A549 (cell line): Measurements from ENCODE around the gene SF3A1. TPM values are rescaled to one million over a fixed set of nuclear protein-coding genes. Genes with fewer than 3 reads are reported as not detected.

Source experiments
- ATAC-seq, 2 experiments: fragments of 200-7000 bp in 1 of 2; fragments of >200 bp in 1 of 2; cut with Nextera tagmentation in 1 of 2; cut with Tn5 transposase in 1 of 2; 3 replicates each; pipeline versions ENCODE4 v1.8.0 to v1.9.1; 2018 to 2020; ENCODE audit warnings: mild to moderate bottlenecking in 1 of 2, moderate library complexity in 1 of 2
- CTCF ChIA-PET: fragments of 300-600 bp; sonication (Branson Sonifier 250); formaldehyde crosslinking; extraction: SDS; loops from one replicate; lab custom pipeline; 2021; ENCODE audit warnings: antibody characterized with exemption, inconsistent platforms; lab: Yijun Ruan, JAX
- POLR2A ChIA-PET: fragments of 350-600 bp; formaldehyde crosslinking; extraction: SDS; loops from one replicate; lab custom pipeline; 2021; ENCODE audit warnings: antibody characterized with exemption, inconsistent platforms; lab: Yijun Ruan, JAX
- DNase-seq, 2 experiments: peaks; one replicate each; pipeline versions ENCODE4 v3.0.0 to v3.0.0-alpha.2; 2011 to 2016; ENCODE audit warnings: low read depth in 1 of 2, low spot score in 1 of 2
- FAIRE-seq: peaks from 2 replicates; lab custom pipeline; 2011; peaks lifted over from hg19 to GRCh38; lab: Jason Lieb, UNC
- H3K27ac ChIP-seq, 2 experiments: fragments of >200 bp; sonication (Bioruptor Twin); formaldehyde crosslinking; 3 replicates each; pipeline ENCODE4 v1.5.1; 2016 to 2017
- H3K4me1 ChIP-seq: fragments of >200 bp; sonication (Bioruptor Twin); formaldehyde crosslinking; 3 replicates; pipeline ENCODE4 v1.6.1; 2016
- H3K4me2 ChIP-seq: fragments of >200 bp; sonication (Bioruptor Twin); formaldehyde crosslinking; 3 replicates; pipeline ENCODE4 v1.6.1; 2016
- H3K4me3 ChIP-seq: fragments of >200 bp; sonication (Bioruptor Twin); formaldehyde crosslinking; 3 replicates; pipeline ENCODE4 v1.5.1; 2016
- H3K9me3 ChIP-seq: fragments of >200 bp; sonication (Bioruptor Twin); formaldehyde crosslinking; 3 replicates; pipeline ENCODE4 v1.6.1; 2016
- CEBPB ChIP-seq, 2 experiments: fragments of >200 bp in 1 of 2; sonication (Bioruptor Twin) in 1 of 2; formaldehyde crosslinking in 1 of 2; IDR thresholded peaks; 2 replicates each; pipeline ENCODE4 v1.6.1; 2012 to 2016
- CHD2 ChIP-seq: fragments of 150-350 bp; IDR thresholded peaks from 2 replicates; pipeline ENCODE4 v1.6.1; 2014; ENCODE audit warnings: low read length; ENCODE audit not compliant: partially characterized antibody
- EHMT2 ChIP-seq: fragments of 200-600 bp; sonication (generic); IDR thresholded peaks from 2 replicates; pipeline ENCODE4 v1.6.1; 2016; ENCODE audit warnings: antibody characterized with exemption, low read depth, mild to moderate bottlenecking, moderate library complexity
- FOSB ChIP-seq: fragments of 250-450 bp; sonication (Bioruptor Pico); IDR thresholded peaks from 2 replicates; pipeline ENCODE4 v1.5.0; 2020; ENCODE audit warnings: mild to moderate bottlenecking, moderate library complexity
- FOSL2 ChIP-seq, 2 experiments: fragments of 450-650 bp in 1 of 2; fragments of >200 bp in 1 of 2; sonication (Bioruptor Twin) in 1 of 2; formaldehyde crosslinking; IDR thresholded peaks; 2 replicates each; pipeline versions ENCODE4 v1.5.0 to v1.6.1; 2016 to 2020; ENCODE audit warnings: mild to moderate bottlenecking in 1 of 2, moderate library complexity in 1 of 2
- FOXS1 ChIP-seq: fragments of 250-450 bp; sonication (Bioruptor Pico); IDR thresholded peaks from 2 replicates; pipeline ENCODE4 v1.5.0; 2020; ENCODE audit warnings: mild to moderate bottlenecking, moderate library complexity
- HEYL ChIP-seq: fragments of 250-450 bp; sonication (Bioruptor Pico); IDR thresholded peaks from 2 replicates; pipeline ENCODE4 v1.8.0; 2021; ENCODE audit warnings: mild to moderate bottlenecking, moderate library complexity
- JUN ChIP-seq, 2 experiments: fragments of >200 bp; sonication (Bioruptor Twin); formaldehyde crosslinking; IDR thresholded peaks; 2 replicates in 1 of 2; 3 replicates in 1 of 2; pipeline ENCODE4 v1.6.1; 2016 to 2017
- KDM1A ChIP-seq: fragments of 200-600 bp; sonication (generic); IDR thresholded peaks from 2 replicates; pipeline ENCODE4 v1.6.1; 2016; ENCODE audit warnings: low read depth, mild to moderate bottlenecking
- NPAS2 ChIP-seq: fragments of 250-450 bp; sonication (Bioruptor Pico); IDR thresholded peaks from 2 replicates; pipeline ENCODE4 v1.8.0; 2022; ENCODE audit warnings: mild to moderate bottlenecking, moderate library complexity, borderline replicate concordance
- PHF8 ChIP-seq: fragments of 200-600 bp; sonication (generic); IDR thresholded peaks from 2 replicates; pipeline ENCODE4 v1.6.1; 2016; ENCODE audit warnings: low read depth, mild to moderate bottlenecking, antibody characterized with exemption, moderate library complexity, borderline replicate concordance
- POLR2A ChIP-seq: IDR thresholded peaks from 2 replicates; pipeline ENCODE4 v1.6.1; 2012; ENCODE audit warnings: mild to moderate bottlenecking, low read length
- RAD21 ChIP-seq, 2 experiments: fragments of >200 bp in 1 of 2; sonication (Bioruptor Twin) in 1 of 2; formaldehyde crosslinking in 1 of 2; IDR thresholded peaks in 1 of 2; conservative IDR thresholded peaks in 1 of 2; 2 replicates in 1 of 2; 3 replicates in 1 of 2; pipeline ENCODE4 v1.6.1; 2012 to 2018; ENCODE audit warnings: inconsistent platforms in 1 of 2
- SMC3 ChIP-seq: fragments of >200 bp; sonication (Bioruptor Twin); formaldehyde crosslinking; IDR thresholded peaks from 3 replicates; pipeline ENCODE4 v1.6.1; 2018; ENCODE audit warnings: inconsistent platforms
- whole genome bisulfite sequencing: methylation state at CpG from one replicate; pipeline ENCODE4 v1.1.6; 2017; ENCODE audit errors: missing lambda C conversion rate; 5-methylcytosine and 5-hydroxymethylcytosine counted together
- polyA plus RNA-seq, 4 experiments: library from polyadenylated mRNA; depleted of rRNA in 3 of 4; stranded (reverse); fragments of >200 nt; fragmentation: RNase III in 1 of 4; extraction: RNeasy Plus Mini Kit Qiagen cat#74134 plus additional on column Dnase treatment in 1 of 4; gene quantifications; 2 replicates in 3 of 4; 3 replicates in 1 of 4; pipeline ENCODE4 v1.2.3, GENCODE V29; 2011 to 2017
- TF ChIP-seq, protein P1 (sequence below): IDR thresholded peaks from 2 replicates; pipeline ENCODE4 v1.6.1; 2012; ENCODE audit warnings: low read depth, borderline replicate concordance
- TF ChIP-seq, protein P2 (sequence below): fragments of 250-450 bp; sonication (Bioruptor Pico); IDR thresholded peaks from 2 replicates; pipeline ENCODE4 v1.5.0; 2021; ENCODE audit warnings: mild to moderate bottlenecking, moderate library complexity, borderline replicate concordance
- TF ChIP-seq, protein P3 (sequence below): fragments of 450-650 bp; IDR thresholded peaks from 2 replicates; pipeline ENCODE4 v1.6.1; 2014; ENCODE audit warnings: antibody characterized with exemption
- TF ChIP-seq, protein P4 (sequence below): IDR thresholded peaks from 2 replicates; pipeline ENCODE4 v1.6.1; 2012

Gene SF3A1
- polyA plus RNA-seq, 2 of the 4 experiments (the other 2 are of a cell fraction): 47.0 to 57.9 TPM

DNA sequence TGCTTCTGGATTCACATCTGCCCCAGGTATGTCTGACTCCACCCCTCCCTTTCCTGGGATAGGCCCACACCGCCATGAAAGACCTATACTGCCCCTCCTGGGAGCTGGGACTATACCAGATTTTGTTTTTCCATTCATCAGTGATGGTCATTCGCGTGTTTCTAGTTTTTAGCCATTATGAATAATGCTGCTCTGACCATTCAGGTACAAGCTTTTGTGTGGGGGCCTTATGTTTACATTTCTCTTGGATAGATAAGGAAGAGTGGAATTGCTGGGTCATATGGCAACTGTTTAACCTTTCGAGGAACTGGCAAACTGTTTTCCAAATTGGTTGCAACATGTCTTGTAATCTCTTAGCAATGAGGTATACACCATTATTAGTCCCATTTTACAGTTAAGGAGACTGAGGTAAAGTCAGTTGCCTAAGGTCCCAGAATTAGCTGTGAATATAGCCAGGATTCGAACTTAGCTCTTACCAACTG, 28.8 kb downstream of the SF3A1 start:
- Histone ChIP-seq H3K27ac (no peak overlapping the region), H3K9me3 (no peaks in the 10 kb centered on the region), H3K4me2 (peak overlapping the region; percentile 71; the same call in 2 of the 3 replicates), H3K4me3 (no peak overlapping the region), H3K4me1 (peaks cover 24% of the 10 kb centered on the region)
- ATAC-seq (peak; percentile 49 to 51; a peak in 5 of 6 replicates), DNase-seq (peak in 1 of 2 experiments; percentile 31), FAIRE-seq (no peak)
- 82% methylated on average over 5 of the region's 5 CpGs for WGBS
- POLR2A ChIA-PET: no interaction called here
- TF ChIP-seq, protein P1, sequence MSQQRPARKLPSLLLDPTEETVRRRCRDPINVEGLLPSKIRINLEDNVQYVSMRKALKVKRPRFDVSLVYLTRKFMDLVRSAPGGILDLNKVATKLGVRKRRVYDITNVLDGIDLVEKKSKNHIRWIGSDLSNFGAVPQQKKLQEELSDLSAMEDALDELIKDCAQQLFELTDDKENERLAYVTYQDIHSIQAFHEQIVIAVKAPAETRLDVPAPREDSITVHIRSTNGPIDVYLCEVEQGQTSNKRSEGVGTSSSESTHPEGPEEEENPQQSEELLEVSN: no peak
- TF ChIP-seq KDM1A (peak; percentile 58; the same call in 1 of the 2 replicates), EHMT2 (no peak), FOSL2 (IDR thresholded peaks at IDR 0.05) (no peak), FOSL2 (CRISPR knock-in tag; IDR thresholded peaks at IDR 0.05) (no peak), SMC3 (no peak), FOXS1 (CRISPR knock-in tag) (no peak), HEYL (no peak), RAD21 (conservative IDR thresholded peaks at IDR 0.05 in 1 of 2, IDR thresholded peaks at IDR 0.05 in 1 of 2) (peak in 1 of 2 experiments; percentile 28; a peak in 1 of 5 replicates), NPAS2 (no peak)
- TF ChIP-seq, protein P2, sequence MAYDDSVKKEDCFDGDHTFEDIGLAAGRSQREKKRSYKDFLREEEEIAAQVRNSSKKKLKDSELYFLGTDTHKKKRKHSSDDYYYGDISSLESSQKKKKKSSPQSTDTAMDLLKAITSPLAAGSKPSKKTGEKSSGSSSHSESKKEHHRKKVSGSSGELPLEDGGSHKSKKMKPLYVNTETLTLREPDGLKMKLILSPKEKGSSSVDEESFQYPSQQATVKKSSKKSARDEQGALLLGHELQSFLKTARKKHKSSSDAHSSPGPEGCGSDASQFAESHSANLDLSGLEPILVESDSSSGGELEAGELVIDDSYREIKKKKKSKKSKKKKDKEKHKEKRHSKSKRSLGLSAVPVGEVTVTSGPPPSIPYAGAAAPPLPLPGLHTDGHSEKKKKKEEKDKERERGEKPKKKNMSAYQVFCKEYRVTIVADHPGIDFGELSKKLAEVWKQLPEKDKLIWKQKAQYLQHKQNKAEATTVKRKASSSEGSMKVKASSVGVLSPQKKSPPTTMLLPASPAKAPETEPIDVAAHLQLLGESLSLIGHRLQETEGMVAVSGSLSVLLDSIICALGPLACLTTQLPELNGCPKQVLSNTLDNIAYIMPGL (CRISPR knock-in tag): no peak; the same call in 1 of the 2 replicates
- TF ChIP-seq, protein P3, sequence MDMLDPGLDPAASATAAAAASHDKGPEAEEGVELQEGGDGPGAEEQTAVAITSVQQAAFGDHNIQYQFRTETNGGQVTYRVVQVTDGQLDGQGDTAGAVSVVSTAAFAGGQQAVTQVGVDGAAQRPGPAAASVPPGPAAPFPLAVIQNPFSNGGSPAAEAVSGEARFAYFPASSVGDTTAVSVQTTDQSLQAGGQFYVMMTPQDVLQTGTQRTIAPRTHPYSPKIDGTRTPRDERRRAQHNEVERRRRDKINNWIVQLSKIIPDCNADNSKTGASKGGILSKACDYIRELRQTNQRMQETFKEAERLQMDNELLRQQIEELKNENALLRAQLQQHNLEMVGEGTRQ: no peak
- CTCF ChIA-PET: interaction anchor here (0.9 to 2.5 kb wide), 10 partner anchors 9 to 65 kb away, joined by 3 to 11 read pairs (median 4); partner anchors contain the start of genes CCDC157 and SF3A1

DNA sequence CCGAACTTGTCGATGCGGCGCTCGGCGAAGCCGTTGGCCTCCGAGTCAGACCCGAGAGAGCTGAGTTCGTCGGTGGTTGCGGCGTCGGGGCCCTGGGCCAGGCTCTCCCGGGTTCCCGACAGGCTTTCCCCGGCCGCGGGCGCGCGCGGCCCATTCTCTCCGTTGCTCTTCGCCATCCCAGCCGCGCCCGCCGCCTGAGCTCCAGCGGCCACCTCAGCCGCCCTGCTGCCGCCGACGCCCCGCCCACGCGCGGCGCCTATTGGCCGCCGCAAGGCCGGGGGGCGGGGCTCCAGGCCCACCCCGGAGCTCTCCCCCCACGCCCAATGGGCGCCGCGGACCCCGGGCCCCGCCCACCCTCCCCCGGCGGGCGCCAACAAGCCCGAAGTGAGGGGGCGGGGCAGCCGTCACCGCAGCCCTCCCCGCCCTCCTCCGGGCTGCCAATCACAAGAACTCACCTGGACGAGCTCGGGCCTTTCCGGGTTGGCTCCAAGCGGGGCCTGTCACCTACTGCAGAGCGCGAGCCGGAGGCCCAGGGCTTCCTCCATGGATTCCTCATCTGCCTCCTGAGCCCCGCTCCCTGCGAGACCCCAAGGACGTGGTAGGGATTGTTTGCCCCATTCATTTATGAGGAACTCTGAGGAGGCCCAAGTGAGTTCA, 29.9 kb downstream of the SF3A1 start, which contains the start of gene TBC1D10A:
TSS of gene TBC1D10A (minus strand) at position 236 of the 657 bp plus-strand sequence. CDS start at position 176, 60 bp downstream.
- Histone ChIP-seq H3K27ac (peak within 1 kb of the TSS; percentile 74 to 96), H3K9me3 (no peaks in the 10 kb centered on the region), H3K4me1 (peaks cover 24% of the 10 kb centered on the region), H3K4me3 (peak within 1 kb of the TSS; percentile 78), H3K4me2 (peak within 1 kb of the TSS; percentile 93)
- TF ChIP-seq JUN (IDR thresholded peaks at IDR 0.05) (peak in 1 of 2 experiments; percentile 32; a peak in 1 of 5 replicates), CHD2 (no peak), FOSB (CRISPR knock-in tag) (no peak), POLR2A (peak; percentile 20; the same call in 1 of the 2 replicates), PHF8 (no peak), CEBPB (IDR thresholded peaks at IDR 0.05) (no peak)
- TF ChIP-seq, protein P4, sequence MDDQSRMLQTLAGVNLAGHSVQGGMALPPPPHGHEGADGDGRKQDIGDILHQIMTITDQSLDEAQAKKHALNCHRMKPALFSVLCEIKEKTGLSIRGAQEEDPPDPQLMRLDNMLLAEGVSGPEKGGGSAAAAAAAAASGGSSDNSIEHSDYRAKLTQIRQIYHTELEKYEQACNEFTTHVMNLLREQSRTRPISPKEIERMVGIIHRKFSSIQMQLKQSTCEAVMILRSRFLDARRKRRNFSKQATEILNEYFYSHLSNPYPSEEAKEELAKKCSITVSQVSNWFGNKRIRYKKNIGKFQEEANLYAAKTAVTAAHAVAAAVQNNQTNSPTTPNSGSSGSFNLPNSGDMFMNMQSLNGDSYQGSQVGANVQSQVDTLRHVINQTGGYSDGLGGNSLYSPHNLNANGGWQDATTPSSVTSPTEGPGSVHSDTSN: peak; percentile 85
- no peak for FAIRE-seq
- CTCF ChIA-PET: interaction anchor here (0.8 to 2.5 kb wide), 5 partner anchors 7 to 71 kb away, joined by 3 to 7 read pairs (median 5); no protein-coding TSS in a partner anchor
- peak; percentile 80 to 86 for ATAC-seq
- DNase-seq: peak; percentile 80 to 87
- POLR2A ChIA-PET: interaction anchor here (0.8 to 1.3 kb wide), 4 partner anchors 8 to 39 kb away, joined by 3 to 13 read pairs (median 4); partner anchors contain the start of genes CCDC157 and SF3A1
- WGBS: 4% methylated on average over 3 of the region's 69 CpGs
